Trophoblast cell (in vitro differentiated cells and primary cell): ENCODE data around the gene SLIT3.

Source experiments
- DNase-seq, 2 donors: peaks; one replicate each; pipeline ENCODE4 v3.0.0-alpha.2; 2016
- H2AFZ ChIP-seq: 2 replicates; pipeline ENCODE4 v1.6.1; 2013; ENCODE audit warnings: low read length, moderate library complexity, mild to moderate bottlenecking; ENCODE audit not compliant: insufficient read depth, poor library complexity
- H2AK5ac ChIP-seq: 2 replicates; pipeline ENCODE4 v1.6.1; 2013; ENCODE audit warnings: mild to moderate bottlenecking, low read length
- H2BK120ac ChIP-seq: 2 replicates; pipeline ENCODE4 v1.6.1; 2013; ENCODE audit warnings: low read length, mild to moderate bottlenecking, moderate library complexity; ENCODE audit not compliant: insufficient read depth, poor library complexity
- H2BK12ac ChIP-seq: 2 replicates; pipeline ENCODE4 v1.6.1; 2013; ENCODE audit warnings: mild to moderate bottlenecking, low read length, moderate library complexity
- H2BK5ac ChIP-seq: 2 replicates; pipeline ENCODE4 v1.6.1; 2013; ENCODE audit warnings: low read length, low read depth, moderate library complexity, mild to moderate bottlenecking; ENCODE audit not compliant: poor library complexity
- H3K14ac ChIP-seq: 2 replicates; pipeline ENCODE4 v1.6.1; 2013; ENCODE audit warnings: mild to moderate bottlenecking, low read length
- H3K18ac ChIP-seq: 2 replicates; pipeline ENCODE4 v1.6.1; 2013; ENCODE audit warnings: mild to moderate bottlenecking, low read length
- H3K23ac ChIP-seq: 2 replicates; pipeline ENCODE4 v1.6.1; 2013; ENCODE audit warnings: low read length
- H3K27ac ChIP-seq: 2 replicates; pipeline ENCODE4 v1.5.1; 2013; ENCODE audit warnings: low read depth, mild to moderate bottlenecking, inconsistent platforms, low read length, moderate library complexity
- H3K27me3 ChIP-seq: 2 replicates; pipeline ENCODE4 v1.6.1; 2013; ENCODE audit warnings: inconsistent platforms, mild to moderate bottlenecking, low read length, moderate library complexity; ENCODE audit not compliant: insufficient read depth
- H3K36me3 ChIP-seq, 2 experiments: 1 replicate in 1 of 2; 2 replicates in 1 of 2; pipeline ENCODE4 v1.6.1; 2013; ENCODE audit warnings: low read length in 2 of 2, mild to moderate bottlenecking in 2 of 2, moderate library complexity in 1 of 2; ENCODE audit not compliant: insufficient read depth in 2 of 2, control insufficient read depth in 1 of 2
- H3K4ac ChIP-seq: 2 replicates; pipeline ENCODE4 v1.6.1; 2013; ENCODE audit warnings: low read depth, mild to moderate bottlenecking, low read length, moderate library complexity
- H3K4me1 ChIP-seq, 2 experiments: 1 replicate in 1 of 2; 2 replicates in 1 of 2; pipeline ENCODE4 v1.6.1; 2013; ENCODE audit warnings: low read length in 2 of 2, mild to moderate bottlenecking in 2 of 2, moderate library complexity in 1 of 2; ENCODE audit not compliant: insufficient read depth in 2 of 2, control insufficient read depth in 1 of 2
- H3K4me2 ChIP-seq: 2 replicates; pipeline ENCODE4 v1.6.1; 2013; ENCODE audit warnings: inconsistent platforms, mild to moderate bottlenecking, low read length, moderate library complexity
- H3K4me3 ChIP-seq: 2 replicates; pipeline ENCODE4 v1.5.1; 2013; ENCODE audit warnings: mild to moderate bottlenecking, low read depth, low read length, inconsistent platforms
- H3K79me1 ChIP-seq: one replicate; pipeline ENCODE4 v1.6.1; 2013; ENCODE audit warnings: low read length
- H3K79me2 ChIP-seq: 2 replicates; pipeline ENCODE4 v1.6.1; 2013; ENCODE audit warnings: low read length, mild to moderate bottlenecking; ENCODE audit not compliant: control insufficient read depth, insufficient read depth, poor library complexity
- H3K9ac ChIP-seq: 2 replicates; pipeline ENCODE4 v1.6.1; 2013; ENCODE audit warnings: mild to moderate bottlenecking, low read length
- H3K9me3 ChIP-seq: 2 replicates; pipeline ENCODE4 v1.6.1; 2013; ENCODE audit warnings: low read depth, mild to moderate bottlenecking, control low read depth, inconsistent platforms, low read length; ENCODE audit not compliant: insufficient read depth
- H4K12ac ChIP-seq: 2 replicates; pipeline ENCODE4 v1.6.1; 2013; ENCODE audit warnings: low read depth, mild to moderate bottlenecking, low read length, moderate library complexity
- H4K8ac ChIP-seq: 2 replicates; pipeline ENCODE4 v1.6.1; 2013; ENCODE audit warnings: low read depth, mild to moderate bottlenecking, low read length, moderate library complexity
- H4K91ac ChIP-seq: one replicate; pipeline ENCODE4 v1.6.1; 2013; ENCODE audit warnings: low read depth, mild to moderate bottlenecking, low read length, moderate library complexity
- WGBS: extraction: QIAGEN DNeasy Blood & Tissue Kit; methylation state at CpG from one replicate; pipeline ENCODE4 v1.1.7; 2013; ENCODE audit warnings: missing lambda C conversion rate; ENCODE audit not compliant: insufficient read length, insufficient coverage; ENCODE audit errors: extremely low coverage; 5-methylcytosine and 5-hydroxymethylcytosine counted together

Gene SLIT3

DNA sequence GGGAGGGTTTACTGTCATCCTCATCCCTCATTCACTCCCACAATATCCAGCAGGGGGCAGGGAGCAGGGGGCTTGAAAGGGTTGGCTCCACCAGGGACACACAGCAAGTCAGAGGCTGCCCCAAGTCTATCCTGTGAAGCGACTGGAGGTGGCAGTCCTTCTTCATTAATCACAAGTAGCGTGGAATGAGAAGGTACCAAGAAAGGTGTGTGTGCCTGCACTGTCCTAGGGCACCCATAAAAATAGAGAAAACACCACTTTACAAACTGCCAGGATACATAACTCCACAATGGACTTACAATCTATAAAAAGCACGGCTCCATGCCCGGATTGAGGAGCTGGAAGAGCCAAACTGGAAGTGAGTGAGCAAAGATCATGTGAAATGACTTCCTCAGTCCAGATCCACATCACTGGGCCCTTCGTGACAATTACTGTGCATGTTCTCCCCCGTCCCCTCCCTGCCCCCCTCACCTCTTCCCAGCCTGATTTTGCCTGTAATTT is 183.9 kb downstream of the SLIT3 start:
- no peak overlapping the region for H3K4me3 ChIP-seq
- no peak overlapping the region for H2BK120ac ChIP-seq
- H3K4ac ChIP-seq = no peak overlapping the region
- H3K18ac ChIP-seq = no peak overlapping the region
- H3K14ac ChIP-seq = no peak overlapping the region
- no CpG with 5 or more reads among the region's 6 CpGs for WGBS
- H2BK5ac ChIP-seq = no peak overlapping the region
- H3K9ac ChIP-seq = no peak overlapping the region
- no peak overlapping the region for H2BK12ac ChIP-seq
- H3K23ac ChIP-seq = no peak overlapping the region
- no peak overlapping the region for H2AK5ac ChIP-seq
- no peaks in the 10 kb centered on the region for H3K79me1 ChIP-seq
- H3K4me1 ChIP-seq = peaks cover 3 to 5% of the 10 kb centered on the region in 2 experiments
- H4K8ac ChIP-seq = no peak overlapping the region
- peaks cover 4 to 13% of the 10 kb centered on the region in 2 experiments for H3K36me3 ChIP-seq
- no peak overlapping the region for H2AFZ ChIP-seq
- H3K27ac ChIP-seq = no peak overlapping the region
- no peaks in the 10 kb centered on the region for H3K27me3 ChIP-seq
- no peaks in the 10 kb centered on the region for H3K9me3 ChIP-seq
- no peak overlapping the region for H3K4me2 ChIP-seq
- no peak overlapping the region for H4K91ac ChIP-seq
- DNase-seq = no peak
- no peaks in the 10 kb centered on the region for H3K79me2 ChIP-seq
- no peak overlapping the region for H4K12ac ChIP-seq

GRCh38 chr5:169115461-169116124 is 185.3 kb downstream of the SLIT3 start:
- H2BK12ac ChIP-seq = no peak overlapping the region
- peak overlapping the region; percentile 10 for H3K9ac ChIP-seq
- H2AK5ac ChIP-seq = no peak overlapping the region
- no peak overlapping the region for H3K4me2 ChIP-seq
- no peak overlapping the region for H4K12ac ChIP-seq
- WGBS = no CpG with 5 or more reads among the region's 6 CpGs
- no peak for DNase-seq
- no peak overlapping the region for H2BK120ac ChIP-seq
- no peak overlapping the region for H3K4ac ChIP-seq
- H4K91ac ChIP-seq = no peak overlapping the region
- no peak overlapping the region for H3K18ac ChIP-seq
- no peak overlapping the region for H3K14ac ChIP-seq
- no peak overlapping the region for H3K23ac ChIP-seq
- no peak overlapping the region for H3K4me3 ChIP-seq
- H3K9me3 ChIP-seq = no peaks in the 10 kb centered on the region
- no peak overlapping the region for H2BK5ac ChIP-seq
- H3K27ac ChIP-seq = no peak overlapping the region
- H3K79me2 ChIP-seq = no peaks in the 10 kb centered on the region
- no peak overlapping the region for H2AFZ ChIP-seq
- no peaks in the 10 kb centered on the region for H3K79me1 ChIP-seq
- H4K8ac ChIP-seq = no peak overlapping the region
- H3K27me3 ChIP-seq = no peaks in the 10 kb centered on the region
- peaks cover 0 to 2% of the 10 kb centered on the region in 2 experiments for H3K4me1 ChIP-seq
- H3K36me3 ChIP-seq = peaks cover 7 to 18% of the 10 kb centered on the region in 2 experiments

- WGBS = no CpG with 5 or more reads among the region's 7 CpGs
- peaks cover 0 to 2% of the 10 kb centered on the region in 2 experiments for H3K4me1 ChIP-seq
- no peak overlapping the region for H3K27ac ChIP-seq
Measured at GRCh38 chr5:169114466-169115065, 186.4 kb downstream of the SLIT3 start.

GRCh38 chr5:169112016-169112415 is 188.9 kb downstream of the SLIT3 start:
- Histone ChIP-seq H2BK5ac (no peak overlapping the region), H3K79me1 (no peaks in the 10 kb centered on the region), H4K12ac (no peak overlapping the region), H2BK120ac (no peak overlapping the region), H2AK5ac (no peak overlapping the region), H3K4me2 (no peak overlapping the region), H3K36me3 (peaks cover 9 to 20% of the 10 kb centered on the region in 2 experiments), H4K91ac (no peak overlapping the region), H2AFZ (no peak overlapping the region), H3K27me3 (no peaks in the 10 kb centered on the region), H2BK12ac (no peak overlapping the region), H3K9ac (no peak overlapping the region), H3K27ac (no peak overlapping the region), H3K14ac (no peak overlapping the region), H3K23ac (no peak overlapping the region), H3K79me2 (no peaks in the 10 kb centered on the region), H3K9me3 (peaks cover 2% of the 10 kb centered on the region), H3K18ac (no peak overlapping the region), H3K4me1 (peaks cover 0 to 2% of the 10 kb centered on the region in 2 experiments), H3K4ac (no peak overlapping the region), H3K4me3 (no peak overlapping the region), H4K8ac (no peak overlapping the region)
- DNase-seq = no peak
- no CpG with 5 or more reads among the region's 5 CpGs for WGBS

More at GRCh38 chr5:169114466-169115065, 186.4 kb downstream of the SLIT3 start:
- Histone ChIP-seq H3K9ac (no peak overlapping the region), H3K4me3 (no peak overlapping the region), H4K91ac (no peak overlapping the region), H4K8ac (no peak overlapping the region), H2BK12ac (no peak overlapping the region), H2BK120ac (no peak overlapping the region), H3K9me3 (no peaks in the 10 kb centered on the region), H3K36me3 (peaks cover 9 to 17% of the 10 kb centered on the region in 2 experiments), H3K14ac (no peak overlapping the region), H3K79me2 (no peaks in the 10 kb centered on the region), H3K4ac (no peak overlapping the region), H3K23ac (no peak overlapping the region), H4K12ac (no peak overlapping the region), H2AFZ (no peak overlapping the region), H2BK5ac (no peak overlapping the region), H2AK5ac (no peak overlapping the region), H3K27me3 (no peaks in the 10 kb centered on the region), H3K4me2 (no peak overlapping the region), H3K18ac (no peak overlapping the region), H3K79me1 (no peaks in the 10 kb centered on the region)
- DNase-seq = no peak
